ENCODE data around the gene MOGAT2. TPM values are rescaled to one million over a fixed set of nuclear protein-coding genes. Genes with fewer than 3 reads are reported as not detected.

The MOGAT2 gene
- total and polyA plus RNA-seq, 2 of the 13 experiments (the other 11 are each of a cell fraction or from before 2014, with no cell fraction given), result 27.2 to 27.8 TPM

DNA sequence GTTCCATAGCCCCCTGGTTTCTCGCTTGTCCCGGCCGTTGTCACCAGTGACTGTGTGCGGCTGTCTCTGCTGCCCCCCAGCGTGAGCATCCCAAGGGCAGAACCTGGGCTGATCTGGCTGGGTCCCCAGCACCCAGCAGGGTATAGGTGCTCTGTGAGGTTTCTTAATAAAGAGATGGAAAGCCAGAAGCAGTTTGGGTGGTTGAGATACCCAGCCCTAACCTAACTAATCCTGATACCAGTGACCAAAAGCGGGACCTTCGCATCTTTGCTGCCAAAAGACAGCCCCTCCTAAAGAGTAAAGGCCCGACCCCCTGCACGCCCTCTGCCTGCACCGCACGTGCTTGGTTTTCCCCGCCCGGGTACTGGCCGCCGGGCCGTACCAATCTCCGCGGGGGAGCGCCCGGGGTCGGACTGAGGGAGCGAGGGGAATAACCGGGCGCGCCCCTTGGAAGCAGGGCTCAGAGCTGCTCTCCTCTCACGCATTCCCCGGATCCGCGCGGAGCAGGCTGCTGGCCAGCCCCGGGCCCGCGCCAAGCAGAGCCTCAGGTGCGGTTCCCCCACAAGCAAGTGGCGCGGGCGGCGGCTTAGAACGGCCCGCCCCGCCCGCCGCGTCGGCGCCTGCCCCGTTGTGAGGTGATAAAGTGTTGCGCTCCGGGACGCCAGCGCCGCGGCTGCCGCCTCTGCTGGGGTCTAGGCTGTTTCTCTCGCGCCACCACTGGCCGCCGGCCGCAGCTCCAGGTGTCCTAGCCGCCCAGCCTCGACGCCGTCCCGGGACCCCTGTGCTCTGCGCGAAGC lies 50.7 kb downstream of the MOGAT2 start, which contains the start of gene DGAT2 (continued):
- TF ChIP-seq GATAD1 (CRISPR knock-in tag; IDR thresholded peaks at IDR 0.05) (peak; percentile 51; the same call in 1 of the 2 replicates), ZNF790 (CRISPR knock-in tag; IDR thresholded peaks at IDR 0.05; ENCODE audit: borderline replicate concordance) (peak; percentile 96), ZNF510 (CRISPR knock-in tag; IDR thresholded peaks at IDR 0.05; ENCODE audit: low read depth) (0 out of 2 replicates have a peak, but pooled peaks have one; percentile 57), SIX1 (CRISPR knock-in tag; IDR thresholded peaks at IDR 0.05; ENCODE audit: borderline replicate concordance) (peak; percentile 17; the same call in 1 of the 2 replicates), CHD4 (IDR thresholded peaks at IDR 0.05; ENCODE audit: borderline replicate concordance, low read length) (peak; percentile 78; the same call in 1 of the 2 replicates), FOXA1 (IDR thresholded peaks at IDR 0.05) (no peak), FOXA1 (CRISPR knock-in tag; IDR thresholded peaks at IDR 0.05) (no peak), KDM6A (CRISPR knock-in tag; IDR thresholded peaks at IDR 0.05; ENCODE audit: low read depth) (no peak), SP140L (CRISPR knock-in tag; IDR thresholded peaks at IDR 0.05; ENCODE audit: borderline replicate concordance) (no peak), RBFOX2 (IDR thresholded peaks at IDR 0.05; ENCODE audit: low read depth, low read length) (peak; percentile 84), ZNF383 (CRISPR knock-in tag; IDR thresholded peaks at IDR 0.05; ENCODE audit: borderline replicate concordance) (no peak), NCOA5 (CRISPR knock-in tag; IDR thresholded peaks at IDR 0.05) (no peak), MEIS2 (CRISPR knock-in tag; IDR thresholded peaks at IDR 0.05) (0 out of 2 replicates have a peak, but pooled peaks have one; percentile 62), ZNF75D (CRISPR knock-in tag; IDR thresholded peaks at IDR 0.05; ENCODE audit: borderline replicate concordance) (no peak), ZNF775 (CRISPR knock-in tag; IDR thresholded peaks at IDR 0.05; ENCODE audit: borderline replicate concordance) (no peak), ZFAT (CRISPR knock-in tag; conservative IDR thresholded peaks at IDR 0.05) (peak; percentile 68; the same call in 1 of the 2 replicates)
- TF ChIP-seq, protein P1, sequence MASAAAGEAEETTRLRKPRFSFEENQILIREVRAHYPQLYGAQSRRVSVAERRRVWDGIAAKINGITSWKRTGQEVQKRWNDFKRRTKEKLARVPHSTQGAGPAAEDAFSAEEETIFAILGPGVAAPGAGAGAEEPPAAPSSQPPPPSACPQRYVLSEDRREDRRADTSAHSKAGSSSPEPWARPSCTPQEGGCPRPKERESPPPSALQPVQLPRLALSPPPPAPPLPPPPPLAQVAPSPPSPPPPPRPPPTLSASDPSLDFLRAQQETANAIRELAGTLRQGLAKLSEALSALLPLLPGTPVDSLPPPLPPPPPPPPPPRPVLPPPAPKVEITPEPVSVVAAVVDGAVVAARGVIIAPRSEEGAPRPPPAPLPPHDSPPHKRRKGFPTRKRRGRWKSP (CRISPR knock-in tag; IDR thresholded peaks at IDR 0.05), result peak; percentile 95
- TF ChIP-seq, protein P2, sequence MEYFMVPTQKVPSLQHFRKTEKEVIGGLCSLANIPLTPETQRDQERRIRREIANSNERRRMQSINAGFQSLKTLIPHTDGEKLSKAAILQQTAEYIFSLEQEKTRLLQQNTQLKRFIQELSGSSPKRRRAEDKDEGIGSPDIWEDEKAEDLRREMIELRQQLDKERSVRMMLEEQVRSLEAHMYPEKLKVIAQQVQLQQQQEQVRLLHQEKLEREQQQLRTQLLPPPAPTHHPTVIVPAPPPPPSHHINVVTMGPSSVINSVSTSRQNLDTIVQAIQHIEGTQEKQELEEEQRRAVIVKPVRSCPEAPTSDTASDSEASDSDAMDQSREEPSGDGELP (IDR thresholded peaks at IDR 0.05; ENCODE audit: borderline replicate concordance, low read depth), result no peak; the same call in 1 of the 2 replicates
- TF ChIP-seq, protein P3, sequence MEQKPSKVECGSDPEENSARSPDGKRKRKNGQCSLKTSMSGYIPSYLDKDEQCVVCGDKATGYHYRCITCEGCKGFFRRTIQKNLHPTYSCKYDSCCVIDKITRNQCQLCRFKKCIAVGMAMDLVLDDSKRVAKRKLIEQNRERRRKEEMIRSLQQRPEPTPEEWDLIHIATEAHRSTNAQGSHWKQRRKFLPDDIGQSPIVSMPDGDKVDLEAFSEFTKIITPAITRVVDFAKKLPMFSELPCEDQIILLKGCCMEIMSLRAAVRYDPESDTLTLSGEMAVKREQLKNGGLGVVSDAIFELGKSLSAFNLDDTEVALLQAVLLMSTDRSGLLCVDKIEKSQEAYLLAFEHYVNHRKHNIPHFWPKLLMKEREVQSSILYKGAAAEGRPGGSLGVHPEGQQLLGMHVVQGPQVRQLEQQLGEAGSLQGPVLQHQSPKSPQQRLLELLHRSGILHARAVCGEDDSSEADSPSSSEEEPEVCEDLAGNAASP (CRISPR knock-in tag; IDR thresholded peaks at IDR 0.05; ENCODE audit: borderline replicate concordance), result no peak
- TF ChIP-seq, protein P4, sequence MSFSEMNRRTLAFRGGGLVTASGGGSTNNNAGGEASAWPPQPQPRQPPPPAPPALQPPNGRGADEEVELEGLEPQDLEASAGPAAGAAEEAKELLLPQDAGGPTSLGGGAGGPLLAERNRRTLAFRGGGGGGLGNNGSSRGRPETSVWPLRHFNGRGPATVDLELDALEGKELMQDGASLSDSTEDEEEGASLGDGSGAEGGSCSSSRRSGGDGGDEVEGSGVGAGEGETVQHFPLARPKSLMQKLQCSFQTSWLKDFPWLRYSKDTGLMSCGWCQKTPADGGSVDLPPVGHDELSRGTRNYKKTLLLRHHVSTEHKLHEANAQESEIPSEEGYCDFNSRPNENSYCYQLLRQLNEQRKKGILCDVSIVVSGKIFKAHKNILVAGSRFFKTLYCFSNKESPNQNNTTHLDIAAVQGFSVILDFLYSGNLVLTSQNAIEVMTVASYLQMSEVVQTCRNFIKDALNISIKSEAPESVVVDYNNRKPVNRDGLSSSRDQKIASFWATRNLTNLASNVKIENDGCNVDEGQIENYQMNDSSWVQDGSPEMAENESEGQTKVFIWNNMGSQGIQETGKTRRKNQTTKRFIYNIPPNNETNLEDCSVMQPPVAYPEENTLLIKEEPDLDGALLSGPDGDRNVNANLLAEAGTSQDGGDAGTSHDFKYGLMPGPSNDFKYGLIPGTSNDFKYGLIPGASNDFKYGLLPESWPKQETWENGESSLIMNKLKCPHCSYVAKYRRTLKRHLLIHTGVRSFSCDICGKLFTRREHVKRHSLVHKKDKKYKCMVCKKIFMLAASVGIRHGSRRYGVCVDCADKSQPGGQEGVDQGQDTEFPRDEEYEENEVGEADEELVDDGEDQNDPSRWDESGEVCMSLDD (CRISPR knock-in tag; IDR thresholded peaks at IDR 0.05; ENCODE audit: borderline replicate concordance), result peak; percentile 87
- TF ChIP-seq, protein P5, sequence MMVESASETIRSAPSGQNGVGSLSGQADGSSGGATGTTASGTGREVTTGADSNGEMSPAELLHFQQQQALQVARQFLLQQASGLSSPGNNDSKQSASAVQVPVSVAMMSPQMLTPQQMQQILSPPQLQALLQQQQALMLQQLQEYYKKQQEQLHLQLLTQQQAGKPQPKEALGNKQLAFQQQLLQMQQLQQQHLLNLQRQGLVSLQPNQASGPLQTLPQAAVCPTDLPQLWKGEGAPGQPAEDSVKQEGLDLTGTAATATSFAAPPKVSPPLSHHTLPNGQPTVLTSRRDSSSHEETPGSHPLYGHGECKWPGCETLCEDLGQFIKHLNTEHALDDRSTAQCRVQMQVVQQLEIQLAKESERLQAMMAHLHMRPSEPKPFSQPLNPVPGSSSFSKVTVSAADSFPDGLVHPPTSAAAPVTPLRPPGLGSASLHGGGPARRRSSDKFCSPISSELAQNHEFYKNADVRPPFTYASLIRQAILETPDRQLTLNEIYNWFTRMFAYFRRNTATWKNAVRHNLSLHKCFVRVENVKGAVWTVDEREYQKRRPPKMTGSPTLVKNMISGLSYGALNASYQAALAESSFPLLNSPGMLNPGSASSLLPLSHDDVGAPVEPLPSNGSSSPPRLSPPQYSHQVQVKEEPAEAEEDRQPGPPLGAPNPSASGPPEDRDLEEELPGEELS (CRISPR knock-in tag; IDR thresholded peaks at IDR 0.05), result peak; percentile 65
